DND-41 (cell line): Measurements from ENCODE around the gene IGF2BP3.

Experiments used
- ATAC-seq: fragments of 200-7000 bp; cut with Tn5 transposase; 3 replicates; pipeline ENCODE4 v1.9.1; 2021; ENCODE audit warnings: low read depth; ENCODE audit not compliant: insufficient read depth
- DNase-seq: peaks from one replicate; pipeline ENCODE4 v3.0.0-alpha.2; 2020
- H2AFZ ChIP-seq: 2 replicates; pipeline ENCODE4 v1.6.0; 2012; ENCODE audit warnings: low read depth, low read length
- H3K27ac ChIP-seq: 2 replicates; pipeline ENCODE4 v1.5.1; 2012; ENCODE audit warnings: low read length, inconsistent platforms
- H3K27me3 ChIP-seq: fragments of 200-600 bp; sonication (generic); 2 replicates; pipeline ENCODE4 v1.6.0; 2012; ENCODE audit warnings: low read length, mild to moderate bottlenecking, inconsistent platforms; ENCODE audit not compliant: insufficient read depth, poor library complexity
- H3K36me3 ChIP-seq: 2 replicates; pipeline ENCODE4 v1.5.1; 2012; ENCODE audit warnings: low read length, inconsistent platforms; ENCODE audit not compliant: insufficient read depth
- H3K4me1 ChIP-seq: 2 replicates; pipeline ENCODE4 v1.5.1; 2012; ENCODE audit warnings: mild to moderate bottlenecking, low read length; ENCODE audit not compliant: insufficient read depth
- H3K4me2 ChIP-seq: 2 replicates; pipeline ENCODE4 v1.6.0; 2012; ENCODE audit warnings: mild to moderate bottlenecking, moderate library complexity, low read length, inconsistent platforms; ENCODE audit not compliant: insufficient read depth
- H3K4me3 ChIP-seq, 2 experiments: fragments of 200-600 bp in 1 of 2; shearing (Covaris generic) in 1 of 2; 2 replicates each; pipeline ENCODE4 v1.5.1; 2012 to 2016; ENCODE audit warnings: inconsistent platforms in 2 of 2, low read length in 2 of 2, mild to moderate bottlenecking in 2 of 2, low read depth in 1 of 2, moderate library complexity in 1 of 2
- H3K79me2 ChIP-seq: 2 replicates; pipeline ENCODE4 v1.6.0; 2012; ENCODE audit warnings: low read length, inconsistent platforms; ENCODE audit not compliant: insufficient read depth
- H3K9ac ChIP-seq: 2 replicates; pipeline ENCODE4 v1.6.0; 2012; ENCODE audit warnings: low read depth, mild to moderate bottlenecking, inconsistent platforms, low read length, moderate library complexity
- H3K9me3 ChIP-seq: 2 replicates; pipeline ENCODE4 v1.5.1; 2012; ENCODE audit warnings: low read length, moderate library complexity, mild to moderate bottlenecking, inconsistent platforms; ENCODE audit not compliant: insufficient read depth, severe bottlenecking
- H4K20me1 ChIP-seq: 2 replicates; pipeline ENCODE4 v1.6.0; 2012; ENCODE audit warnings: low read length; ENCODE audit not compliant: insufficient read depth
- CTCF ChIP-seq: IDR thresholded peaks from 2 replicates; pipeline ENCODE4 v1.5.1; 2012; ENCODE audit warnings: borderline replicate concordance, low read length, moderate library complexity, mild to moderate bottlenecking; ENCODE audit not compliant: poor library complexity, severe bottlenecking; ENCODE audit errors: extremely low read depth
- EZH2 ChIP-seq: IDR thresholded peaks from 3 replicates; pipeline ENCODE4 v1.6.1; 2012; ENCODE audit warnings: borderline replicate concordance, low read depth, mild to moderate bottlenecking, moderate library complexity, low read length, inconsistent platforms; ENCODE audit not compliant: severe bottlenecking

IGF2BP3 gene

GRCh38 chr7:23454881-23455526 lies 15.3 kb downstream of the IGF2BP3 start:
- Histone ChIP-seq H3K36me3 (no peaks in the 10 kb centered on the region), H3K4me3 (no peak overlapping the region), H3K4me2 (no peak overlapping the region), H3K4me1 (no peaks in the 10 kb centered on the region), H3K27me3 (peaks cover 8% of the 10 kb centered on the region), H2AFZ (no peak overlapping the region), H3K9ac (no peak overlapping the region), H3K79me2 (no peaks in the 10 kb centered on the region), H4K20me1 (no peaks in the 10 kb centered on the region), H3K27ac (no peak overlapping the region), H3K9me3 (no peaks in the 10 kb centered on the region)
- no peak for TF ChIP-seq CTCF
- no peak for TF ChIP-seq EZH2
- DNase-seq = no peak
- no peak for ATAC-seq

- Histone ChIP-seq H3K4me2 (no peak overlapping the region), H3K4me1 (no peaks in the 10 kb centered on the region), H4K20me1 (no peaks in the 10 kb centered on the region), H3K27me3 (peaks cover 5% of the 10 kb centered on the region), H3K36me3 (no peaks in the 10 kb centered on the region), H3K9me3 (no peaks in the 10 kb centered on the region), H2AFZ (no peak overlapping the region), H3K9ac (no peak overlapping the region), H3K79me2 (no peaks in the 10 kb centered on the region), H3K27ac (no peak overlapping the region), H3K4me3 (no peak overlapping the region)
- ATAC-seq (no peak), DNase-seq (no peak)
- no peak for TF ChIP-seq EZH2
Measured at GRCh38 chr7:23450518-23450917, 19.8 kb downstream of the IGF2BP3 start.

DNA sequence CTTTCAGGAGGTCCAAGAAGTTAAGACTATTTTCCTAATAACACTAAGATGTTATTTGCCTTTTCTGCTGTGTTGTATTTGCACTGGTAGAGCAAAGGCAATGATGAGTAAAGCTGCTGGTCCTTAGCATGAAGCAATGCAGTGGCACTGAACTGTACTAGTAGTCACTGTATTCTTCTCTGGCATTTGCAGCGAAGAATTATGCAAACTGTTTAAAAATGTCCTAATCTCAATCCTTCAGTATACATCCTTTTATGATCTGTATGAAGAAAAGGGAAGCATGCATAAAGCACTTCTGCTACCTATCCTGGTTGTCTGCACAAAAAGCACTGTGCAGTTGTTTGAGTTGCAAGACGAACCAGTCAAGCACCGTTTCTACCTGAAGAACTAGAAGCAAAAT lies 20.4 kb downstream of the IGF2BP3 start:
- no peaks in the 10 kb centered on the region for H3K9me3 ChIP-seq
- H3K27me3 ChIP-seq = peaks cover 5% of the 10 kb centered on the region
- H3K27ac ChIP-seq = no peak overlapping the region
- no peaks in the 10 kb centered on the region for H4K20me1 ChIP-seq
- TF ChIP-seq CTCF (no peak), EZH2 (no peak)
- DNase-seq = no peak
- no peak for ATAC-seq
- no peaks in the 10 kb centered on the region for H3K79me2 ChIP-seq
- H3K36me3 ChIP-seq = no peaks in the 10 kb centered on the region
- no peak overlapping the region for H3K4me2 ChIP-seq
- H3K4me3 ChIP-seq = no peak overlapping the region
- no peaks in the 10 kb centered on the region for H3K4me1 ChIP-seq
- H2AFZ ChIP-seq = no peak overlapping the region
- H3K9ac ChIP-seq = no peak overlapping the region

DNA sequence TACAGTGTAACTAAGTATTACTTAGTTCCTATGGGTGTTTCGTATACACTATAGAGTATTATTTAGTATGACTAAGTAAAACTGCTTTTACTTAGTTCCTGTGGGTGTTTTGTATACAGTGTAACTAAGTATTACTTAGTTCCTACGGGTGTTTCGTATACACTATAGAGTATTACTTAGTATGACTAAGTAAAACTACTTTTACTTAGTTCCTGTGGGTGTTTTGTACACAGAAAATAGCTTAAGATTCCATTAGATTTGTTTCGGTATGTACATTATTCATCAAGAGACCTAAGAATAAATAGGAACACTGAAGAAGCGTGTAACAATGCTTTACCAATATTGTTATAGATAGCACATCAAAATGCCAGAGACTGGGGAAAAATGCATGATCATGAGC lies 25.0 kb downstream of the IGF2BP3 start:
- no peak overlapping the region for H2AFZ ChIP-seq
- no peaks in the 10 kb centered on the region for H3K79me2 ChIP-seq
- H3K36me3 ChIP-seq = no peaks in the 10 kb centered on the region
- no peak for DNase-seq
- TF ChIP-seq CTCF (no peak), EZH2 (no peak)
- H4K20me1 ChIP-seq = no peaks in the 10 kb centered on the region
- H3K27ac ChIP-seq = no peak overlapping the region
- H3K4me3 ChIP-seq = no peak overlapping the region
- H3K4me2 ChIP-seq = no peak overlapping the region
- no peaks in the 10 kb centered on the region for H3K9me3 ChIP-seq
- no peak overlapping the region for H3K9ac ChIP-seq
- H3K27me3 ChIP-seq = peaks cover 5% of the 10 kb centered on the region
- ATAC-seq = no peak
- H3K4me1 ChIP-seq = no peaks in the 10 kb centered on the region
